ENCODE measurements around the gene ACVR1.

ACVR1 gene

DNA sequence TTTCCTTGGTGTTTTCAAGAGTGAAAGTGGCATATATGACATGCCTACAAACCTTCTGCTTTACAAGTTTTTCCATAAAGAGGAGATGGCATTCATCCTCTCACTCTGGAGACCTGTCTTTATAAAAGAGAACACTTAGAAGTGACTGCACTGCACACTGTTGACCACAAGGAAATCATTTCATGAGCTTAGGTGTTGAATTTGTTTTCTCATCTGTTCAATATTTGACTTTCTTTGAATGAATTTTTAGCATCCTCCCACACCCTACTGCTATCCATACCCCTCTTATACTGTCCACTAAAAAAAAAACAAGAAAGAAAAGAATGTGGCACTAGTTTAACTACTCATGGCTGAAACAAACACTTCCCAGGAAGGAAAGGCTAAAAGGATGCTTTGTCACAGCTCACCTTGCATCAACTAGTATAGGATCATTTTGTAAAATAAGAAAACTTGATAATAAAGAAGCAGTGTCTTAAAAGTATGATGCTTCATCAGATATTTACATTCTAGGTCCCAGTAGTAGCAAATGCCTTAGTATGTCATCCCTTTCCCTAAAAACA is 83.0 kb downstream of the ACVR1 start:
- TF ChIP-seq, protein P1, sequence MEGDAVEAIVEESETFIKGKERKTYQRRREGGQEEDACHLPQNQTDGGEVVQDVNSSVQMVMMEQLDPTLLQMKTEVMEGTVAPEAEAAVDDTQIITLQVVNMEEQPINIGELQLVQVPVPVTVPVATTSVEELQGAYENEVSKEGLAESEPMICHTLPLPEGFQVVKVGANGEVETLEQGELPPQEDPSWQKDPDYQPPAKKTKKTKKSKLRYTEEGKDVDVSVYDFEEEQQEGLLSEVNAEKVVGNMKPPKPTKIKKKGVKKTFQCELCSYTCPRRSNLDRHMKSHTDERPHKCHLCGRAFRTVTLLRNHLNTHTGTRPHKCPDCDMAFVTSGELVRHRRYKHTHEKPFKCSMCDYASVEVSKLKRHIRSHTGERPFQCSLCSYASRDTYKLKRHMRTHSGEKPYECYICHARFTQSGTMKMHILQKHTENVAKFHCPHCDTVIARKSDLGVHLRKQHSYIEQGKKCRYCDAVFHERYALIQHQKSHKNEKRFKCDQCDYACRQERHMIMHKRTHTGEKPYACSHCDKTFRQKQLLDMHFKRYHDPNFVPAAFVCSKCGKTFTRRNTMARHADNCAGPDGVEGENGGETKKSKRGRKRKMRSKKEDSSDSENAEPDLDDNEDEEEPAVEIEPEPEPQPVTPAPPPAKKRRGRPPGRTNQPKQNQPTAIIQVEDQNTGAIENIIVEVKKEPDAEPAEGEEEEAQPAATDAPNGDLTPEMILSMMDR (conservative IDR thresholded peaks at IDR 0.05; ENCODE audit: low read depth, low read length): no peak
- H3K4me3 ChIP-seq (ENCODE audit: low read depth, low read length): no peak overlapping the region
- peak; percentile 27 for DNase-seq (ENCODE audit: low read depth)

DNA sequence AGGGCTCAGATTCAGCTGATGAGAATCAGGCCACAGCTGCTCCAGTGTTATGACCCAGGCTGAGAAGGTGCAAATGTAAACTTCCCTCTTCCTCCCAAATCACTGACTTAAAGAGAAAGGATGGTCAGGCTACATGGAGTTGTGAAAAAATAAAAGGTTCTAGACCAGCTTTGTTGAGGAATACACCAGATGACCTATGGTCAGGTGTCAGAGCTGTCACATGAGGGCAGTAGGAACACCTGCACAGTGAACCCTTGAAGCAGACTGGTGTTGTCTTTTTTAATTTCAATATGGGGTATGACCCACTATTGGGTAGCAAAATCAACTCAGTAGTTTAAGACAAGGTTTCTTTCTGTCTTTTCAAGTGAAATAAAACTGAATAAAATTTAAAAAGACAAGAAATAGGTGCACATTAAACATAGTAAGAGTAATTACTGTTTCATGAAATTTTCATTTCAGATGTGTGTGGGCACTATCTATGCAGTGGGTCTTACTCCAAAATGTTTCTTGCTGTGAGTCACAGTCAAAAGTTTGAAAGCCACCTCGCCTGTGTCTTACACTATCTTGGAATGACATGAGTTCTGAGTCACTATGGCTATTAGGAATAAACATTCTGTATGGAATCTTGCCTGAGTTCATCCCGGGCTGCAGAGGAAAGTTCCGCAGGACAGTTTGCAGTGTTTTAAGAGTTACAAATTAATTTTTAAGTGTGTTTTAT is 83.6 kb downstream of the ACVR1 start:
- TF ChIP-seq, protein P1 (conservative IDR thresholded peaks at IDR 0.05; ENCODE audit: low read depth, low read length): no peak
- no peak overlapping the region for H3K4me3 ChIP-seq (ENCODE audit: low read depth, low read length)
- DNase-seq (ENCODE audit: low read depth): peak; percentile 53

DNA sequence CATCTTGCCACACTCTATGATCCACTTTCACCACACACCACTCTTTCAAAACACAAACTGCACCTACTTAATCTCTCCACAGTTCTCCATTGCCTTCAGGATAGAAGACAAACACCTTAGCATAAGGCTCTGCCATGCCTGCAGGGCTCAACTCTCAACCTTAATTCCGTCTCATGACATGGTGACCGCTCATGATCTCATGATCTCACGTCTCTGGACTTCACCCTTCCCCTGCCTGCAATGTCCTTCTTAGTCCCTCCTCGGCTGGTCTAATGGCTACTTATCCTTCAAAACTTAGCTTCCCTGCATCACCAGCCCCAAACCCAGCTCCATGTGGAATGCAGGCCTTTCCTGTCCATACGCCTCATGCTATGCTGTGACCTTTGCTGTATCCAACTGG is 85.3 kb downstream of the ACVR1 start:
- H3K4me3 ChIP-seq (ENCODE audit: low read depth, low read length): no peak overlapping the region
- TF ChIP-seq, protein P1 (conservative IDR thresholded peaks at IDR 0.05; ENCODE audit: low read depth, low read length): no peak
- no peak for DNase-seq (ENCODE audit: low read depth)

DNA sequence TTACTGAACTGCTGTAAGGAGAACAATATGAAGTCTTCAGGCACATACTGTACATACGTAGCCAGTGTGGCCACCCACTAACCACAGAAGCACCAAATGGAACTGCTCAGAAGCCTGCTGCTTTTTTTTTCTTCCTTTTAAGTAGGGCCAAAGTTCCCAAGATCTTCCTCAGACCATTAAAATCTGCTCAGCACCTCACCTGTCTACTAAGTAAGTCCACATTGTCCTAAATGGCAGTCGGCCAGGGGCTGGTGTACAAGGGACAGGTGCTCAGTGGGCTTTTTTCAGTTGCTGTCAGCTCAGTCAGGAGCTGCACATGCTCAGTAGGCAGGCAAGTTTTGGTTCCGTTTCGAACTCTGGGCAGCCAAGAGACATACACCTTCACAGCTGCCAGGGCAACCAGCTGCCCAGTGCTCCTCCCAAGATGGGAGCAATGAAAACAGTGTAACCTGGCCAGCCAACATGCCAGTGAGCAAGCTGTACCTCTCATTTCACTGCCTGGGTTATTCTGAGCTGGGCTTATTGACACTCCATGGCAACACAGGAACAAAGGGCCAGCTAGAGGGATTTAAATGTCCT is 86.1 kb downstream of the ACVR1 start:
- TF ChIP-seq, protein P1 (conservative IDR thresholded peaks at IDR 0.05; ENCODE audit: low read depth, low read length): no peak
- H3K4me3 ChIP-seq (ENCODE audit: low read depth, low read length): no peak overlapping the region
- DNase-seq (ENCODE audit: low read depth): peak; percentile 18

DNA sequence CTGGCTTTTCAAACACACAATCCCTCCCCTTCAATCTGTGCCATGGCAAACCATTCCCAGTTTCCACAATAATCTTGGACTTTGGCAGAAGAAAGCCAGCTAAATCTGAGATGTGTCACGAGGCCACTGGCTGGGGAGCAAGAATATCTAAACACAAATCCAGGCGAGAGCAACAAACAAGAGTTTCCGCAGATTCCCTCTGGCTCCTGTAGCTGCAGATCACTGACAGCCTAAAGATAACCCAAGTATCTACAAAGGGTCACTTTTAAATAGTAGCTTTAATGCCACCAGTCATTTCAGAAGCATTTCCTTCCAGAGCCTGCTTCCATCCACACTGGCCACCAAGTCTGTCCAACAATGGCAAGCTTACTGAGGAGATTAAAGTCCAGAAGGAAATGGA is 86.9 kb downstream of the ACVR1 start:
- DNase-seq (ENCODE audit: low read depth): no peak
- TF ChIP-seq, protein P1 (conservative IDR thresholded peaks at IDR 0.05; ENCODE audit: low read depth, low read length): no peak
- no peak overlapping the region for H3K4me3 ChIP-seq (ENCODE audit: low read depth, low read length)

DNA sequence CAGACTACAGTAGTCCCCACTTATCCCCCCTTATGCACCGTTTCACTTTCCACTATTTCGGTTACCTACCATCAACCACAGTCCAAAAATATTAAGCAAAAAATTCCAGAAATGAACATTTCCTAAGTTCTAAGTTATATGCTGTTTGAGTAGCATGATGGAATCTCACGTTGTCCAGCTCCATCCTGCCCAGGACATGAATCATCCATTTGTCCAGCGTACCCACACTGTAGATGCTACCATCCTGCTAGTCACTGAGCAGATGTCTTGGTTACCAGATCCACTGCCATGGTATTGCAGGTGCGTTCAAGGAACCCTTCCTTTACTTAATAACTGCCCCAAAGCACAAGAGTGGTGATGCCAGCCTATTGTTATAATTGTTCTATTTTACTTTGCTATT is 87.9 kb downstream of the ACVR1 start:
- TF ChIP-seq, protein P1 (conservative IDR thresholded peaks at IDR 0.05; ENCODE audit: low read depth, low read length): no peak
- no peak overlapping the region for H3K4me3 ChIP-seq (ENCODE audit: low read depth, low read length)
- no peak for DNase-seq (ENCODE audit: low read depth)
